ENCODE data around the gene RYR2. TPM values are rescaled to one million over a fixed set of nuclear protein-coding genes. Genes with fewer than 3 reads are reported as not detected.
"Not testable (repeated sequence)": the region's sequence is repeated elsewhere in the genome, so short reads cannot be mapped to it uniquely, and the experiment has no call there.

Gene RYR2
- polyA plus RNA-seq, 1 experiment: not detected

DNA sequence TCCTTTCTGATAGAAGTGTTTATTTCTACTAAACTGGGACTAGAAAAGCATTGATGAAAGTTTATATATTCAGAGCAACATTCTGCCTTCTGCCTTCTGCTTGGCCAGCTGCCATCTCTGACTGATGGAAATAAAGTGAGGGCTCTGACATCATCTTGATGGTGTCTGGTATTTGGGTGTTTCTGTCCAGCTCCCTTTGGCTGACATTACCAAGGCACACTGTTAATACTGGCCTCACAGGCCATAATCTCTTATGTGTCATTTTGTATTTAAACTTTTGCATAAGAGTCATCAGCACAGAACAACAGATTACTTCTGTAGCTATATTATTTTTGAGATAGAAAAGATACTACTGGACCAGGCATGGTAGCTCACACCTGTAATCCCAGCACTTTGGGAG lies 216.9 kb downstream of the RYR2 start:
- POLR2A ChIA-PET: no interaction called here
- CTCF ChIA-PET: no interaction called here
- H3K9me3 ChIP-seq (ENCODE audit: control insufficient read depth, insufficient read depth, low read length): no peaks in the 10 kb centered on the region
- H3K4me3 ChIP-seq (ENCODE audit: low read depth, low read length): no peak overlapping the region
- no peaks in the 10 kb centered on the region for H3K27me3 ChIP-seq (ENCODE audit: control insufficient read depth, insufficient read depth, low read length)
- TF ChIP-seq CTCF (IDR thresholded peaks at IDR 0.05; ENCODE audit: low read depth, low read length): no peak
- H3K27ac ChIP-seq (ENCODE audit: low read depth, low read length): no peak overlapping the region
- DNase-seq (ENCODE audit: low read depth, low spot score): no peak

DNA sequence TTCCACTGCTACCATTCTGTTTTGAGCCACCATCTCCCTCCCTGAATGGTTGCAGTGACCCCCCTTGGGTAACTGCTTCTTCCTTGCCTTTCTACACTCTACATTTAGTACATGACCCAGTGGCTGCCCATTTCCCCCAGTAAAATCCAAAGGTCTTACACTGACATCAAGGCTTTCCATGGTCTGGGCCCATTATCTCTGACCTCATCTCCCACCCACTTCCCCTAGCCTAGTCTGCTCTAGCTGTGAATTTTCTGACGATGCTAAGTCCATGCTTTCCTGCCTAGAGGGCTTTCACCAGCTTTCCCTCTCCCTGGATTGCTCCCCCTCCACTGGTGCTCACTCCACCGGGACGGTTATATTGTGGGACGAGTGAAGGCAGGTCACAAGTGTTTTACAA lies 219.2 kb downstream of the RYR2 start:
- Histone ChIP-seq H3K9me3 (ENCODE audit: control insufficient read depth, insufficient read depth, low read length) (no peaks in the 10 kb centered on the region), H3K27ac (ENCODE audit: low read depth, low read length) (no peak overlapping the region), H3K27me3 (ENCODE audit: control insufficient read depth, insufficient read depth, low read length) (no peaks in the 10 kb centered on the region), H3K4me3 (ENCODE audit: low read depth, low read length) (no peak overlapping the region)
- no peak for TF ChIP-seq CTCF (IDR thresholded peaks at IDR 0.05; ENCODE audit: low read depth, low read length)
- no peak for DNase-seq (ENCODE audit: low read depth, low spot score)
- POLR2A ChIA-PET: no interaction called here
- CTCF ChIA-PET: no interaction called here

GRCh38 chr1:237267743-237268142 lies 225.8 kb downstream of the RYR2 start:
- ChIA-PET CTCF (no interaction called here), POLR2A (no interaction called here)
- Histone ChIP-seq H3K27me3 (ENCODE audit: control insufficient read depth, insufficient read depth, low read length) (no peaks in the 10 kb centered on the region), H3K27ac (ENCODE audit: low read depth, low read length) (no peak overlapping the region), H3K4me3 (ENCODE audit: low read depth, low read length) (no peak overlapping the region), H3K9me3 (ENCODE audit: control insufficient read depth, insufficient read depth, low read length) (no peaks in the 10 kb centered on the region)
- no peak for DNase-seq (ENCODE audit: low read depth, low spot score)
- no peak for TF ChIP-seq CTCF (IDR thresholded peaks at IDR 0.05; ENCODE audit: low read depth, low read length)

- H3K27me3 ChIP-seq (ENCODE audit: control insufficient read depth, insufficient read depth, low read length): no peaks in the 10 kb centered on the region
- TF ChIP-seq CTCF (IDR thresholded peaks at IDR 0.05; ENCODE audit: low read depth, low read length): no peak
- no peak for DNase-seq (ENCODE audit: low read depth, low spot score)
- CTCF ChIA-PET: no interaction called here
- H3K9me3 ChIP-seq (ENCODE audit: control insufficient read depth, insufficient read depth, low read length): no peaks in the 10 kb centered on the region
- POLR2A ChIA-PET: no interaction called here
- H3K4me3 ChIP-seq (ENCODE audit: low read depth, low read length): no peak overlapping the region
- H3K27ac ChIP-seq (ENCODE audit: low read depth, low read length): no peak overlapping the region
Measured at GRCh38 chr1:237269938-237270337, 228.0 kb downstream of the RYR2 start.

DNA sequence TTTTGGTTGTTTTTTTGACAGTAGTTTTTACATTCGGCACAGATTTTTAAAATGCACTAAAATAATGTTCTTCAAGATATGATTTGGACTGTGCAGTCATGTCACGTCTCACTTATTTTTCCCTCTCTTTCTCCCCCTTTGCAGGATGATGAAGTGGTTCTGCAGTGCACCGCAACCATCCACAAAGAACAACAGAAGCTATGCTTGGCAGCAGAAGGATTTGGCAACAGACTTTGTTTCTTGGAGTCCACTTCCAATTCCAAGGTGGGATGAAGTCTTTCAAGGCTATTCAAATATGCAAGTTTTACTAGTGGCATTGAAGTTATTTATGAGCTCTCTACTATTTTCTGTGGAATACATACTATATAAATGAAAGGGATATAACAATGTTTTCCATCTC lies 228.4 kb downstream of the RYR2 start:
- no peak for TF ChIP-seq CTCF (IDR thresholded peaks at IDR 0.05; ENCODE audit: low read depth, low read length)
- Histone ChIP-seq H3K9me3 (ENCODE audit: control insufficient read depth, insufficient read depth, low read length) (no peaks in the 10 kb centered on the region), H3K27me3 (ENCODE audit: control insufficient read depth, insufficient read depth, low read length) (no peaks in the 10 kb centered on the region), H3K27ac (ENCODE audit: low read depth, low read length) (no peak overlapping the region), H3K4me3 (ENCODE audit: low read depth, low read length) (no peak overlapping the region)
- CTCF ChIA-PET: no interaction called here
- DNase-seq (ENCODE audit: low read depth, low spot score): no peak
- POLR2A ChIA-PET: no interaction called here

- H3K9me3 ChIP-seq (ENCODE audit: control insufficient read depth, insufficient read depth, low read length); H3K4me3 ChIP-seq (ENCODE audit: low read depth, low read length); DNase-seq (ENCODE audit: low read depth, low spot score); POLR2A ChIA-PET; CTCF ChIA-PET; H3K27ac ChIP-seq (ENCODE audit: low read depth, low read length); H3K27me3 ChIP-seq (ENCODE audit: control insufficient read depth, insufficient read depth, low read length): not testable (repeated sequence)
Measured at GRCh38 chr1:237277994-237278393, 236.0 kb downstream of the RYR2 start.

Measured in AG04450 (cell line).